Activated gamma-delta T cell treated with Interleukin-2 at 50 U/mL for 16 hours (primary cell): ENCODE data around the gene ZNF428.
"Not testable (repeated sequence)": the region's sequence is repeated elsewhere in the genome, so short reads cannot be mapped to it uniquely, and the experiment has no call there.

Source experiments
- DNase-seq: peaks from one replicate; pipeline ENCODE4 v3.0.0-alpha.2; 2020

ZNF428 gene

DNA sequence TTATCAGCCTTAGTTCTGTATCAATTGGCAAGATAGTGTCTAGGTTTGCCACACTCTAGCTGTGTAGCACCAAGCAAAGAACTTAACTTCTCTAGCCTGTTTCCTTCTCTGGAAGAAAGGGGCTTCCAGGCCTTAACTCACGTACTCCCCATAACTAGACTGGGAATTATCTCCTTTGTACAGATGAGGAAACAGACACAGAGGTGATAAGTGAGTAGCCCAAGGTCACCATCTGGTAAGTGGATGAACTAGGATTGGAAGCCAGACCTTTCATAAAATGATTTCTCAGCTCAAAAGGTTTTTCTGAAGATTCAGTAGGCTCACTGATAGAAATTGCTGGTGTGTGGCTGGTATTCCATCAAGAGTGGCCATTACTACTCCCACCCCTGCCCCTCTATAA lies 3.1 kb downstream of the ZNF428 start:
- no peak for DNase-seq

DNA sequence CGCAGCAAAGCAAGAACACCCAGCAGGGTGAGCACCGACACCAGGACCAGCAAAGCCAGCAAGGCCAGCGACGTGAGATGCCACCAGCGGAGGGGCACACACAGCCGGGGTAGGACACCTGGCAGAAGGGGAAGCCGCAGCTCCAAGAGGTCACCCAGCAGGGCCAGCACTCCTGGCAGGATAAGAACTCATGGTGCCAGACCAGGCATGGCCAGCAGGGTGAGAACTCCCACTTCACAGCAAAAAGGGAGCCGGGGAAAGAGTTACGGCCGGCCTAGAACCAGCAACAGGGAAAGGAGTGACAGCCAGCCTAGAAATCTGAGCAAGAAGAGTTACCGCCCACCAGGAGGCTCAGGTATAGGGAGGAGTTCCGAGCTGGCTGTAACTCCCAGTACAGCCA lies 7.1 kb downstream of the ZNF428 start:
- no peak for DNase-seq

DNA sequence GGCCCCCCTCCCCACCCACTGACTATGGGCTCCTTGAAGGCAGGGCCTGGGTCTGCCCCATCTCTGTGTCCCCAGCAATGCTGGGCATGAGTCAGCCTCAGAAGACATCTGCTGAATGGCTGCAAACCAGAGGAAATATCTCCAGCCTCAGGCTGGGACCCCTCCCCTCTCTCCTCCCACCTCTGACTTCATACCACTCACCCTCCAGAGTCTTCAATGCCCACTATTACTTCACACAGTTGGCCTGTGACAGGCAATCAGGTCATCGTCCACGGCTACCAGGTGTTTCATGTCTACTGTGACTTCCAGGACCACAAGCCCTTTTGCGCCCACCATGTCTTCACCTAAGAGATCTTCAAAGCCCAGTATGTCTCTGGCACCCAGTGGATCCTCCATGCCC lies 7.6 kb downstream of the ZNF428 start, which contains the start of gene SRRM5:
SRRM5 (plus strand) TSS at position 301 of the 400 bp plus-strand sequence; CDS start at position 335, 34 bp downstream.
- DNase-seq: no peak

- no peak for DNase-seq
These were observed 8.9 kb downstream of the ZNF428 start for GRCh38 chr19:43610493-43610892.

DNA sequence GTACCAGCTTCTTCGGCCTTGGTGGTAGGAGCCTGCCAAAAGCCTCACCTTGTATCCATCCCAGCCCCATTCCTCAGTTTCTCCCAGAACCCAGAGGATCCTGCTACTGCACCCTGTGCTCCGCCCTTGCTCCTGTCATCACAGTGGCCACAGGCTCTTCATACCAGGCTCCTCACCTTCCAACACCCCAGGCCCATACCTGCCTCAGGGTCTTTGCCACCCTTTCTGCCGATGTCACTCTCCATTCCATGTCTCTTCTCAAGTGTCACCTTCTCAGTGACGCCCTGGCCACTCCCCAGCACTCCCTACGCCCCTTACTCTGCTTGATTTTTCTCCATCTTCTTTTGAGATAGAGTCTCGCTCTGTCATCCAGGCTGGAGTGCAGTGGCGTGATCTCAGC lies 9.6 kb downstream of the ZNF428 start:
- no peak for DNase-seq

- no peak for DNase-seq
These were observed 11.9 kb downstream of the ZNF428 start for GRCh38 chr19:43607238-43608205.

DNA sequence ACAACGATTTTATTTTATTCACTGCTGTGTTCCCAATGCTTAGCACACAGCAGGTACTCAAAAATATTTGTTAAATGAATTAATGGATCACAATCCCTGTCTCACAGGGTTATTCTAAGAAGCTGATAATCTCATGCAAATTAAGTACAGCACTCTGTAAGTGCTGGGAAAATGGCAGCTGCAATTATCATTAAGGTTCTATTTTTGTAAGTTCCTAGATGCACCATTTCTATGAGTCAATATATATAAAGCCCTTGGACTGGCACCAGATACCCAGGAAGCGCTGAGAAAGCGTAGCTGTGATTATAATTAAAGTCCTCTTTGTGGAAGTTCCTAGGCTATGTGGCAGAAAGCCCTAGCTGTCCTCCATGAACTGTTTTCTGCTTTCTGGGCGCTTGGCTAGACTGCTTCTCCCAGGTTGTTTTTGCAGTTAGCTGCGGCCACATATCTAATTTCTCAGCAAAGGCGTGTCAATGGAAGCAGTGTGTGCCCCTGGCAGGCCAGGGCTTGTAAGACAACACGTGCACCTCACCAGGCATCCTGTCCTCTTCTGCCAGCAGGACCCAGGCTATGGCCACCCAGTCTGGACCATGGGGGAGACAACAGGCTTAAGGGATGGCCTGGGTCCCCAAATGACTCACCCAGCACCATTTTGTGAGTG lies 12.7 kb downstream of the ZNF428 start:
- no peak for DNase-seq

DNA sequence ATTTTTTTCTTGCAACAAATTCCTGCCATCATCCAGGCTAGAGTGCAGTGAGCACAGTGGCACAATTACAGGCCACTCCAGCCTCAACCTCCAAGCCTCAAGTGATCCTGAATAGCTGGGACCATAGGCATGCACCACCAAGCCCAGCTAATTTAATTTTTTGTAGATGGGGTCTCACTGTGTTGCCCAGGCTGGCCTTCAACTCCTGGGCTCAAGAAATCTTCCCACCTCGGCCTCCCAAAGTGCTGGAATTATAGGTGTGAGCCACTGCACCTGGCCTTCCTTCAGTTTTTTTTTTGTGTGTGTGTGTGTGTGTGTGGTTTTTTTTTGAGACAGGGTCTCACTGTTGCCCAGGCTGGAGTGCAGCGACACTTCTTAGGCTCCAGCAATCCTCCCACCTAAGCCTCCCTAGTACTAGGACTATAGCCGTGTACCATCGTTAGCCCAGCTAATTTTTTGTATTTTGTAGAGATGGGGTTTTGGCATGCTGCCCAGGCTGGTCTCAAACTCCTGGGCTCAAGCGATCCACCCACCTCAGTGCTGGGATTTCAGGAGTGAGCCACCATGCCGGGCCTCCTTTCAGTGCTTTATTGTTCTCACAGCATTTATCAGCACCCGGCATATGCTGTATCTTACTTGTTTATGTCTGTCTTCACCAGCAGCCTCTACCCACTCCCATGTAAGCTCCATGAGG lies 13.4 kb downstream of the ZNF428 start:
- DNase-seq: no peak

DNA sequence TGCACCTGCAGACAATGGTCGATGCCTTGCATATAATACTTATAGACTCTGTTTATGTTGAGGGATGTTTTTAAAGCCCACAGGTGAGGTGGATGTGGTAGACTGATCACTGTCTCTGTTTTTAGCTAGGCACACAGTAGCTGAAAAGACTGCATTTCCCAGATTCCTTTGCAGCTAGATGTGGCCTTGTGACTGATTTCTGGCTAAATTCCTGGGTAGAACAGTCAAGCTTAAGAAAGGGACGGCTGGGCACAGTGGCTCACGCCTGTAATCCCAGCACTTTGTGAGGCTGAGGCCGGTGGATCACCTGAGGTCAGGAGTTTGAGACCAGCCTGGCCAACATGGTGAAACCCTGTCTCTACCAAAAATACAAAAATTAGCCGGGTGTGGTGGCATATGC lies 19.1 kb downstream of the ZNF428 start:
- not testable (repeated sequence) for DNase-seq

DNA sequence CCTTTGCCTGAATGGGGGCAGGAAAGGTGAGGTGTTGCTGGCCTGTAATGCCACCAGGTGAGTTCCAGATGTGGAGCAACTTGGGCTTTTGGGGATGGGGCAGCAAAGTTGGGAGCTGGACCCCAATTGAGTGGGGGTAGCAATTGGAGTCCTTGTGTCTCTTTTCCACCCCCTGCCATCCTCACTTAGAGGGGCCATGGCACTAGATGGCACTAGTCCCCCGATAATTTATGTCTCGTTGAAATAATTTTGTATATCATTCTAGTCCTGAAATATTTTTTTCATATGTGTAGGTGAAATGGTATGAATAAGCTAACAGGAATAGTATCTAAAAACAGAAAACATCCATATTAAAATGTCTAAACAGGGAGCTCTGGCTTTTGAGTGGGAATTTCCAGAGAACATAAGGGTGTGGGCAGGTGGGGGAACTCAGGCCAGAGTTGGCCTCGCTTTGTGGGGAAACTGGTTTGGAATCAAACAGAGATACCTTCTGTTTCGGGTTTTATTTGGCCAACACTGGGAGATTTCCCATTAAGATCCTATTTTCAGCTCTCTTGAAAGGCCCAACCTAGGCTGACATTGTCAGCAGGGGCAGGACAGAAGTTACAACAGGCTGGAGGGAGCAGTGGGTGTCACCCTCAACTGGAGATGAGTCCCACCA lies 19.7 kb downstream of the ZNF428 start:
- DNase-seq: no peak

DNA sequence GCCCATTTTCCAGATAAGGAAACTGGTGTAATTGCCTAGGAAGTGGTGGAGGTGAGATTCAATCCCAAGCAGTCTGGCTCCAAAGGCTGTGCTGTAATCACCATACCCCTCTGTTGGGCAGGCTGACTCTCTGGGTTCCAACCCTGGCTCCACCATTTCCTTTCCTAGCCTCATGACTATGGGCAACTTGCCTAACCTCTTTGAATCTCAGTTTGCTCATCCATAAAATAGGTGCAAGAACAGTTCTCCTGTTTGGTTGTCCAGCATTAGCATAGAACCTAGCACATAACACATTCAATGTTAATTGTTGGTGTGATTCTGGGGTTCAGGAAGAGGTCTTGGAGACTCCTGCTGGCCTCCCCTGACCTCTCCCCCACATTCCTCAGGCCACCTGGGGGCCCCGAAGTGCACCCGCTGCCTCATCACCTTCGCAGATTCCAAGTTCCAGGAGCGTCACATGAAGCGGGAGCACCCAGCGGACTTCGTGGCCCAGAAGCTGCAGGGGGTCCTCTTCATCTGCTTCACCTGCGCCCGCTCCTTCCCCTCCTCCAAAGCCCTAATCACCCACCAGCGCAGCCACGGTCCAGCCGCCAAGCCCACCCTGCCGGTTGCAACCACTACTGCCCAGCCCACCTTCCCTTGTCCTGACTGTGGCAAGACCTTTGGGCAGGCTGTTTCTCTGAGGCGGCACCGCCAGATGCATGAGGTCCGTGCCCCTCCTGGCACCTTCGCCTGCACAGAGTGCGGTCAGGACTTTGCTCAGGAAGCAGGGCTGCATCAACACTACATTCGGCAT lies 20.8 kb downstream of the ZNF428 start:
- no peak for DNase-seq

DNA sequence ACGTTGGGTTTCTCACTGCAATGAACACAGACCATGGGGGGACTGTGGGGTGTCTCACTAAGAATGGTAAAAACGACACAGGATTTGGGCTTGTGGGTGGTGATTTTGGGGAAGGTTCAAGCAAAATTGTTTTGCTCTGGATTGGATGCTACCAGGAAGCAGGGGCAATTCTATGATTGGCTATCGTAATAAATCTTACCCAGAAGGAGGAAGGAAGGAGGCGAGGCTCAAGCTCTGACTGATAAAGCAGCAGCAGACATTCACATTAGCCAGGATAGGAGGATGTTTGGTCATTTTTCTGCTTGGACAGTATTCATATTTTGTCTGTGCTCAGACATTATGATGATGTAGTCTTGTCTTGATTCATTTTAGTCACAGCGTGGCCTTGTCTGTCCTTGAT lies 21.6 kb downstream of the ZNF428 start:
- DNase-seq: no peak

DNA sequence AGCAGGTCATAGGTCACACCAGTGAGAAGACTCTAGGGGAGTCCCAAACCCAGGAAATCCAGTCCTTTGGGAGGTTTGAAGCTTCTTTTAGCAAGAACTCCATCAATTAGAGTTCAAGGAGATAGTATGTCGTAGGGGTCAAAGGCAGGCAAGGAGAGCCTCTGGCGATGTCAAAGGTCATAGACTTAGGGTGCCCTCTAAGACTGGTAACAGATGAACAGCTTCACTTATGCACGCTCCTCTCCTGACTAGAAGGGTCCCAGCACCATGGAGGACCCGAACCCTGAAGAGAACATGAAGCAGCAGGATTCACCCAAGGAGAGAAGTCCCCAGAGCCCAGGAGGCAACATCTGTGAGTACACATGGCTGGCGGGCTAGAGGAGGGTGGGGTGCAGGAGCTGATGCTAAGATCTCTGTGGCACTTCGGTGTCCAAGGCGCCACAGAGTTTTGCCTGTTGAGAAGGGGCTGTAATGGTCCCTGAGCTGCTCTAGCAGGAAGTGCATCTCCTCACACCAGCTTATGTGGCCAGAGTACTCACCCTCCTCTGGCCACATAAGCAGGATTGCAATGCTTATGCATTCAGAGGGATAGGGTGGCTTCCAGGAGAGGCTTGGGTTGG lies 22.5 kb downstream of the ZNF428 start:
- no peak for DNase-seq

DNA sequence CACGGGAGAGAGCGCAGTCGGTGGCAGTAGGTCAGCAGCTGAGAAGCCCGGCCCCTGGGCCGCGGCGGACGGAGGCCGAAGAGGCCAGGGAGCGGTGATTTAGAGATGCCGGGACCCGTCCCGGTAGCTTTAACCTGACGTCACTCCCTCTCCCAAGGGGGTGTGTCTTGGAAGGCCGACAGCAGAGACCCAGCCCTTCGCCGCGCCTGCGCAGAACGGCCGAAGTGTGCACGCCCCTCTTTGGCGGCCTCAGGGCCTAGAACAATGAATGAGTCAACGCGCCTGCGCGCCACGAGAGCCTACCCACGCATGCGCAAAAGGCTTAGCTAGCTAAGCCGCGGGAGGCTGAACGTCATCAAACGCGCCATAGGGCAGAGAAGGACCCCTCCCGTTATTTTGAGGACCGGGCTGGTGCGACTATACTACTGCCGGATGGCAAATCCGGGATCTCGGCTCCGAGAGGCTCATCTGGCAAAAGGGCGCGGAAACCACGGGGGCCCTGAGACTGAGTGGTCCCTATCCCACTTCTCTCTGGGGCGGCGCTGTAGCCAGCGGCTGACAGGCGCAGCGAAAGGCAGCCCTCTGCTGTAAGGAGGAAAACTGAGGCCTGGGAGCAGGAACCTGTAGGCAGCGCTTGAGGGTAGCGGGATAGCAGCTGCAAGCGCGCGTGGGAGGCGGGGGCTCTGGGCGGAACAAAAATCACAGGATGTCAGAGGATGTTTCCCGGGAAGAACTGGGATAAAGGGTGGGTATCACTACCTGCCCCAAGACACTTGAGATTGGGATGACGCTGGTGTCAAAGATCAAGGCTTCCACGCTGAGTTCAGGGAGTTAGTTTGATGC lies 23.2 kb downstream of the ZNF428 start, which contains the start of the genes IRGQ and ZNF576:
IRGQ (minus strand) TSS at position 136 of the 843 bp plus-strand sequence. CDS start 796 bp downstream, outside the sequence.
ZNF576 (plus strand) TSS at position 597 of the 843 bp plus-strand sequence. CDS start 514 bp downstream, outside the sequence.
- DNase-seq: peak; percentile 100

DNA sequence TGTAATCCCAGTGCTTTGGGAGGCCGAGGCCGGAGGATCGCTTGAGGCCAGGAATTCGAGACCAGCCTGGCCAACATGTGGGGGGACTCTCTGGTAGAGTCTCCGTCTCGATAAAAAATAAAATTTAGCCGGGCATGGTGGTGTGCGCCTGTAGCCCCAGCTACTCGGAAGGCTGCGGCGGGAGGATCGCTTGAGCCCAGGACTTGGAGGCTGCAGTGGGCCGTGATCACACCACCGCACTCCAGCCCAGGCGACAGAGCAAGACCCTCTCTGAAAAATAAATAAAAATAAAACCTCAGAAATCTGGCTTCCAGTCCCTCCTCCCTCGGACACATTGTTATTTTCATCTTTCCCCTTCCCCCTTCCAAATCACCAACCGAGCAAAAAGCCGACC lies 23.8 kb downstream of the ZNF428 start:
- DNase-seq: no peak

- peak; percentile 62 for DNase-seq
These were observed 24.5 kb downstream of the ZNF428 start for GRCh38 chr19:43594710-43595604.

DNA sequence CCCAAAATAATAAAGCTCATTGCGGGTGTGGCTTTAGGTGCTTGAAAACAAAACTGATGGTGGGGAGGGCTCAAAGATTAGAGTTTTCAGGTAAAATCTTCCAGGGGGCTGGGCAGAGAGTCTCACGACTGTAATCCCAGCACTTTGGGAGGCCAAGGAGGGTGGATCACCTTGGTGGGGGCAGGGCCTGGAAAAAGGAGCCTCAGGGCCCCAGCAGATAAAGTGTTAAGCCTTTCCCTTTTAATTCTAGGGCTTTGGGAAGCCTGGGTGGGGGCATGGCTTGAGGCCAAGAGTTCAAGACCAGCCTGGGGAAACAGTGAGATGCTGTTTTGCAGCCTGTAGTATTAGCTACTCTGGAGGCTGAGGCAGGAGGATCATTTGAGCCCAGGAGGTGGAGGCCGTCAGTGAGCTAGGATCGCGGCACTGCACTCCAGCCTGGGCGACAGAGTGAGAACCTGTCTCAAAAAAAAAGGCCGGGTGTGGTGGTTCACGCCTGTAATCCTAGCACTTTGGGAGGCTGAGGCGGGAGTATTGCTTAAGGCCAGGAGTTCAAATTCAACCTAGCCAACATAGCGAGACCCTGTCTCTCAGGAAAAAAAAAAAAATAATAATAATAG lies 25.2 kb downstream of the ZNF428 start:
- no peak for DNase-seq

- DNase-seq: no peak
These were observed 26.6 kb downstream of the ZNF428 start for GRCh38 chr19:43592800-43593350.
